ENCODE measurements around the gene MED15. TPM values are rescaled to one million over a fixed set of nuclear protein-coding genes. Genes with fewer than 3 reads are reported as not detected.

The MED15 gene
- total RNA-seq, 2 donors from 2014 or later, result 61.4 to 62.7 TPM

DNA sequence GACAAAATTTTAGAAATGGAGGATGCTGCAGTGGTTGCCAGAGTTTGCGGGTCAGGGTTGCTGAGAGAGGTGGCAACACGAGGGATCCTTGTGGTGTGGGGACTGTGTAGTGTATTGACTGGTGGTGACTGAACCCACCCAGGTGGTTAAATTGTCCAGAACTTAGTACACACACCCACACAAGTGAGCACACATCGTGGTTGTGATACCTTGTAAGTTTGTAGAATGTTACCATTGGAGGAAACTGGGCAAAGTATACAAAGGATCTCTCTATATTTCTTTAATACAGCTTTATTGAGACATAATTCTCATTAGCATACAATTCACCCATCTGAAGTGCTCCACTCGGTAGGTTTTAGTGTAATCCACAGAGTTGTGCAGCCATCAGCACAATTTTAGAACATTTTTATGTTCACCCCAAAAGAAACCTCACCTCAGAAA is 56.1 kb downstream of the MED15 start:
- no peak overlapping the region for H3K9ac ChIP-seq (ENCODE audit: extremely low read depth, low read length, poor library complexity, severe bottlenecking)
- Mint-ChIP-seq H3K36me3 (ENCODE audit: low read depth) (peaks cover 76% of the 10 kb centered on the region), H3K27ac (no peak overlapping the region), H3K9me3 (peaks cover 14% of the 10 kb centered on the region), H3K4me1 (peaks cover 2% of the 10 kb centered on the region), H3K27me3 (ENCODE audit: insufficient read depth) (no peaks in the 10 kb centered on the region), H3K4me3 (no peak overlapping the region)
- peaks cover 85% of the 10 kb centered on the region for H3K36me3 ChIP-seq (ENCODE audit: control insufficient read depth, insufficient read depth, low read length)
- no peaks in the 10 kb centered on the region for H3K27me3 ChIP-seq (ENCODE audit: control insufficient read depth, insufficient read depth, low read length, poor library complexity, severe bottlenecking)
- peaks cover 15% of the 10 kb centered on the region for H3K9me3 ChIP-seq (ENCODE audit: control insufficient read depth, low read length)
- WGBS, 2 experiments (ENCODE audit: insufficient coverage in 1 of 2, insufficient read length in 1 of 2), result 98 to 100% methylated on average over 1 to 3 of the region's 4 CpGs
- H3K27ac ChIP-seq (ENCODE audit: low read depth, low read length), result no peak overlapping the region
- no peaks in the 10 kb centered on the region for H3K4me1 ChIP-seq (ENCODE audit: control insufficient read depth, insufficient read depth, low read length)
- TF ChIP-seq CTCF (conservative IDR thresholded peaks at IDR 0.05), result no peak
- DNase-seq, result no peak
- no peak overlapping the region for H3K4me3 ChIP-seq (ENCODE audit: low read length)

GRCh38 chr22:20563941-20564371 is 56.5 kb downstream of the MED15 start:
- Histone ChIP-seq H3K9me3 (ENCODE audit: control insufficient read depth, low read length) (peaks cover 10% of the 10 kb centered on the region), H3K27me3 (ENCODE audit: control insufficient read depth, insufficient read depth, low read length, poor library complexity, severe bottlenecking) (no peaks in the 10 kb centered on the region), H3K4me1 (ENCODE audit: control insufficient read depth, insufficient read depth, low read length) (no peaks in the 10 kb centered on the region), H3K9ac (ENCODE audit: extremely low read depth, low read length, poor library complexity, severe bottlenecking) (no peak overlapping the region), H3K36me3 (ENCODE audit: control insufficient read depth, insufficient read depth, low read length) (peaks cover 85% of the 10 kb centered on the region), H3K27ac (ENCODE audit: low read depth, low read length) (no peak overlapping the region), H3K4me3 (ENCODE audit: low read length) (no peak overlapping the region)
- 78 to 89% methylated on average over 10 to 13 of the region's 13 CpGs for WGBS, 2 experiments (ENCODE audit: insufficient coverage in 1 of 2, insufficient read length in 1 of 2)
- H3K27ac Mint-ChIP-seq, result no peak overlapping the region
- no peaks in the 10 kb centered on the region for H3K27me3 Mint-ChIP-seq (ENCODE audit: insufficient read depth)
- no peak overlapping the region for H3K4me3 Mint-ChIP-seq
- TF ChIP-seq CTCF (conservative IDR thresholded peaks at IDR 0.05), result no peak
- H3K36me3 Mint-ChIP-seq (ENCODE audit: low read depth), result peaks cover 75% of the 10 kb centered on the region
- peaks cover 9% of the 10 kb centered on the region for H3K9me3 Mint-ChIP-seq
- DNase-seq, result no peak
- H3K4me1 Mint-ChIP-seq, result peaks cover 2% of the 10 kb centered on the region

- H3K4me1 ChIP-seq (ENCODE audit: control insufficient read depth, insufficient read depth, low read length), result no peaks in the 10 kb centered on the region
- no peak overlapping the region for H3K9ac ChIP-seq (ENCODE audit: extremely low read depth, low read length, poor library complexity, severe bottlenecking)
- no peaks in the 10 kb centered on the region for H3K27me3 ChIP-seq (ENCODE audit: control insufficient read depth, insufficient read depth, low read length, poor library complexity, severe bottlenecking)
- peaks cover 2% of the 10 kb centered on the region for H3K4me1 Mint-ChIP-seq
- no peak overlapping the region for H3K27ac ChIP-seq (ENCODE audit: low read depth, low read length)
- no peaks in the 10 kb centered on the region for H3K9me3 ChIP-seq (ENCODE audit: control insufficient read depth, low read length)
- DNase-seq, result no peak
- peak overlapping the region; percentile 29 for H3K27ac Mint-ChIP-seq
- H3K9me3 Mint-ChIP-seq, result no peaks in the 10 kb centered on the region
- no peak overlapping the region for H3K4me3 Mint-ChIP-seq
- peaks cover 83% of the 10 kb centered on the region for H3K36me3 ChIP-seq (ENCODE audit: control insufficient read depth, insufficient read depth, low read length)
- H3K27me3 Mint-ChIP-seq (ENCODE audit: insufficient read depth), result no peaks in the 10 kb centered on the region
- 87 to 93% methylated on average over 9 to 13 of the region's 13 CpGs for WGBS, 2 experiments (ENCODE audit: insufficient coverage in 1 of 2, insufficient read length in 1 of 2)
- peaks cover 72% of the 10 kb centered on the region for H3K36me3 Mint-ChIP-seq (ENCODE audit: low read depth)
- no peak overlapping the region for H3K4me3 ChIP-seq (ENCODE audit: low read length)
- no peak for TF ChIP-seq CTCF (conservative IDR thresholded peaks at IDR 0.05)
These were observed 57.8 kb downstream of the MED15 start for GRCh38 chr22:20565079-20565734.

All from endodermal cell (in vitro differentiated cells).